K562 (cell line): ENCODE data around the gene CFAP97D2. TPM values are rescaled to one million over a fixed set of nuclear protein-coding genes. Genes with fewer than 3 reads are reported as not detected.

Experiments
- BHLHE40 ChIP-seq: IDR thresholded peaks from 2 replicates; pipeline ENCODE4 v1.6.1; 2011; ENCODE audit warnings: low read length, improper control_type of control experiment
- BRD9 ChIP-seq: fragments of 450-650 bp; IDR thresholded peaks from 2 replicates; pipeline ENCODE4 v1.6.1; 2018; ENCODE audit warnings: low read depth; ENCODE audit not compliant: partially characterized antibody
- HDGF ChIP-seq: fragments of 450-650 bp; IDR thresholded peaks from 2 replicates; pipeline ENCODE4 v1.6.1; 2016
- PHTF2 ChIP-seq: fragments of 250-450 bp; sonication (Bioruptor Pico); IDR thresholded peaks from 2 replicates; pipeline ENCODE4 v1.5.0; 2021; ENCODE audit warnings: mild to moderate bottlenecking
- SRSF9 ChIP-seq: fragments of 200-400 bp; formaldehyde crosslinking; IDR thresholded peaks from 2 replicates; pipeline ENCODE4 v1.6.1; 2017; ENCODE audit warnings: low read depth, low read length, borderline replicate concordance
- TCFL5 ChIP-seq: fragments of 250-450 bp; sonication (Bioruptor Pico); conservative IDR thresholded peaks from 2 replicates; pipeline ENCODE4 v1.6.1; 2021; ENCODE audit warnings: mild to moderate bottlenecking, moderate library complexity, matching md5 sums
- ZBTB1 ChIP-seq: sonication (generic); formaldehyde crosslinking; IDR thresholded peaks from 2 replicates; pipeline ENCODE4 v1.8.1; 2023; ENCODE audit warnings: missing genetic modification reagents, low read depth, mild to moderate bottlenecking, borderline replicate concordance
- ZNF174 ChIP-seq: fragments of 250-450 bp; sonication (Bioruptor Pico); IDR thresholded peaks from 2 replicates; pipeline ENCODE4 v1.4.0; 2020; ENCODE audit warnings: mild to moderate bottlenecking
- ZNF239 ChIP-seq: fragments of 250-450 bp; sonication (Bioruptor Pico); IDR thresholded peaks from 2 replicates; pipeline ENCODE4 v1.4.0; 2020; ENCODE audit warnings: mild to moderate bottlenecking
- ZNF408 ChIP-seq: fragments of 250-450 bp; sonication (Bioruptor Pico); IDR thresholded peaks from 2 replicates; pipeline ENCODE4 v1.4.0; 2020; ENCODE audit warnings: low read depth, mild to moderate bottlenecking, moderate library complexity
- polyA plus RNA-seq, 8 experiments: library from polyadenylated mRNA; depleted of rRNA in 4 of 8; stranded (reverse) in 5 of 8; unstranded in 3 of 8; fragments of >200 nt; fragmentation: Nextera tagmentation in 2 of 8; fragmentation: Illumina TruSeq in 1 of 8; extraction: Ambion mirVana in 2 of 8; extraction: Trizol in 1 of 8; gene quantifications; 2 replicates each; pipeline versions ENCODE4 v1.2.1 to v1.2.3, GENCODE V29; 2011 to 2014; ENCODE audit warnings: inconsistent platforms in 1 of 8, missing spikeins in 1 of 8
- total RNA-seq, 7 experiments: library from RNA; depleted of rRNA in 6 of 7; stranded (reverse); fragments of >200 nt in 6 of 7; fragmentation: Illumina TruSeq in 2 of 7; extraction: Trizol in 2 of 7; gene quantifications; 2 replicates each; pipeline versions ENCODE4 v1.2.1 to v1.2.3, GENCODE V29; 2011 to 2021; ENCODE audit warnings: low replicate concordance in 1 of 7
- TF ChIP-seq, protein P1 (sequence below): fragments of 450-650 bp; IDR thresholded peaks from 2 replicates; pipeline ENCODE4 v1.6.1; 2016; ENCODE audit warnings: low read depth, mild to moderate bottlenecking, moderate library complexity
- TF ChIP-seq, protein P2 (sequence below): fragments of 450-650 bp; formaldehyde crosslinking; IDR thresholded peaks from 2 replicates; pipeline ENCODE4 v1.4.0; 2022; ENCODE audit warnings: missing genetic modification characterization
- TF ChIP-seq, protein P3 (sequence below): sonication (generic); formaldehyde crosslinking; IDR thresholded peaks from 2 replicates; pipeline ENCODE4 v1.4.0; 2020; ENCODE audit warnings: mild to moderate bottlenecking, missing genetic modification reagents
- TF ChIP-seq, protein P4 (sequence below): fragments of 250-450 bp; sonication (Bioruptor Pico); IDR thresholded peaks from 2 replicates; pipeline ENCODE4 v1.4.0; 2020; ENCODE audit warnings: mild to moderate bottlenecking, moderate library complexity
- TF ChIP-seq, protein P5 (sequence below): sonication (generic); formaldehyde crosslinking; IDR thresholded peaks from 2 replicates; pipeline ENCODE4 v1.8.1; 2022; ENCODE audit warnings: missing genetic modification reagents
- TF ChIP-seq, protein P6 (sequence below), 2 experiments: IDR thresholded peaks in 1 of 2; conservative IDR thresholded peaks in 1 of 2; 2 replicates each; pipeline ENCODE4 v1.6.1; 2016; ENCODE audit warnings: low read depth in 2 of 2, mild to moderate bottlenecking in 1 of 2, missing compliant biosample characterization in 1 of 2, missing genetic modification characterization in 1 of 2, moderate library complexity in 1 of 2

The CFAP97D2 gene
- total and polyA plus RNA-seq, 9 of the 15 experiments (the other 6 are each of a cell fraction or from before 2014, with no cell fraction given): not detected

DNA sequence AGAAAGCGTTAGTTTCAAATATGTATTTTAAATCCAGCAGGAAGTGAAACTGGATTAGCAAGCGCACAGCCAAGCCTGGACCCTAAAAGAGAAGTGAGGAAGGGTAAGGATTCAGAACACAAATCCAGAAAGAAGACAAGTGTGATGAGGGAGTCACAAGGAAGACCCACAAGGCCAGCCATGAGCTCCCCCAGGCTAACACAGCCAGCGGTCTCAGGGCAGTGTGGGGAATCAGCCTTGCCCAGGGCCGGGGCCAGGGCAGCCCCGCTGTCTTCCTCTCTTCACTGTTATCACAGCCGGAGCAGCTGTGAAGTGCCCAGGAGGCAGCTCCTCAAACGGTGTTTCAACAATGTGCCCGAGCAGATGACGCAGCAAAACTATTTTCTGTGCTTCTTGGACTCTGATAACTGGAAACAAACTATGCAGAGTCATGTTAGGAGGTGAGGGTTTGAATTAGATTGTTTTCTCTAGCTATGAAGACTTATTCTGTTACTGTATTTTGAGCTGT is 43.5 kb downstream of the CFAP97D2 start (continued):
- no peak for TF ChIP-seq ZNF174 (CRISPR knock-in tag)
- peak; percentile 37; the same call in 1 of the 2 replicates for TF ChIP-seq BHLHE40
- no peak for TF ChIP-seq BRD9
- TF ChIP-seq, protein P1, sequence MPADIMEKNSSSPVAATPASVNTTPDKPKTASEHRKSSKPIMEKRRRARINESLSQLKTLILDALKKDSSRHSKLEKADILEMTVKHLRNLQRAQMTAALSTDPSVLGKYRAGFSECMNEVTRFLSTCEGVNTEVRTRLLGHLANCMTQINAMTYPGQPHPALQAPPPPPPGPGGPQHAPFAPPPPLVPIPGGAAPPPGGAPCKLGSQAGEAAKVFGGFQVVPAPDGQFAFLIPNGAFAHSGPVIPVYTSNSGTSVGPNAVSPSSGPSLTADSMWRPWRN: no peak
- TF ChIP-seq, protein P2, sequence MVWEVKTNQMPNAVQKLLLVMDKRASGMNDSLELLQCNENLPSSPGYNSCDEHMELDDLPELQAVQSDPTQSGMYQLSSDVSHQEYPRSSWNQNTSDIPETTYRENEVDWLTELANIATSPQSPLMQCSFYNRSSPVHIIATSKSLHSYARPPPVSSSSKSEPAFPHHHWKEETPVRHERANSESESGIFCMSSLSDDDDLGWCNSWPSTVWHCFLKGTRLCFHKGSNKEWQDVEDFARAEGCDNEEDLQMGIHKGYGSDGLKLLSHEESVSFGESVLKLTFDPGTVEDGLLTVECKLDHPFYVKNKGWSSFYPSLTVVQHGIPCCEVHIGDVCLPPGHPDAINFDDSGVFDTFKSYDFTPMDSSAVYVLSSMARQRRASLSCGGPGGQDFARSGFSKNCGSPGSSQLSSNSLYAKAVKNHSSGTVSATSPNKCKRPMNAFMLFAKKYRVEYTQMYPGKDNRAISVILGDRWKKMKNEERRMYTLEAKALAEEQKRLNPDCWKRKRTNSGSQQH: no peak
- TF ChIP-seq ZNF408 (CRISPR knock-in tag): no peak
- no peak for TF ChIP-seq ZNF239
- no peak for TF ChIP-seq HDGF
- TF ChIP-seq TCFL5 (CRISPR knock-in tag): no peak
- TF ChIP-seq, protein P3, sequence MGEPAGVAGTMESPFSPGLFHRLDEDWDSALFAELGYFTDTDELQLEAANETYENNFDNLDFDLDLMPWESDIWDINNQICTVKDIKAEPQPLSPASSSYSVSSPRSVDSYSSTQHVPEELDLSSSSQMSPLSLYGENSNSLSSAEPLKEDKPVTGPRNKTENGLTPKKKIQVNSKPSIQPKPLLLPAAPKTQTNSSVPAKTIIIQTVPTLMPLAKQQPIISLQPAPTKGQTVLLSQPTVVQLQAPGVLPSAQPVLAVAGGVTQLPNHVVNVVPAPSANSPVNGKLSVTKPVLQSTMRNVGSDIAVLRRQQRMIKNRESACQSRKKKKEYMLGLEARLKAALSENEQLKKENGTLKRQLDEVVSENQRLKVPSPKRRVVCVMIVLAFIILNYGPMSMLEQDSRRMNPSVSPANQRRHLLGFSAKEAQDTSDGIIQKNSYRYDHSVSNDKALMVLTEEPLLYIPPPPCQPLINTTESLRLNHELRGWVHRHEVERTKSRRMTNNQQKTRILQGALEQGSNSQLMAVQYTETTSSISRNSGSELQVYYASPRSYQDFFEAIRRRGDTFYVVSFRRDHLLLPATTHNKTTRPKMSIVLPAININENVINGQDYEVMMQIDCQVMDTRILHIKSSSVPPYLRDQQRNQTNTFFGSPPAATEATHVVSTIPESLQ (CRISPR knock-in tag): no peak
- no peak for TF ChIP-seq SRSF9
- TF ChIP-seq, protein P4, sequence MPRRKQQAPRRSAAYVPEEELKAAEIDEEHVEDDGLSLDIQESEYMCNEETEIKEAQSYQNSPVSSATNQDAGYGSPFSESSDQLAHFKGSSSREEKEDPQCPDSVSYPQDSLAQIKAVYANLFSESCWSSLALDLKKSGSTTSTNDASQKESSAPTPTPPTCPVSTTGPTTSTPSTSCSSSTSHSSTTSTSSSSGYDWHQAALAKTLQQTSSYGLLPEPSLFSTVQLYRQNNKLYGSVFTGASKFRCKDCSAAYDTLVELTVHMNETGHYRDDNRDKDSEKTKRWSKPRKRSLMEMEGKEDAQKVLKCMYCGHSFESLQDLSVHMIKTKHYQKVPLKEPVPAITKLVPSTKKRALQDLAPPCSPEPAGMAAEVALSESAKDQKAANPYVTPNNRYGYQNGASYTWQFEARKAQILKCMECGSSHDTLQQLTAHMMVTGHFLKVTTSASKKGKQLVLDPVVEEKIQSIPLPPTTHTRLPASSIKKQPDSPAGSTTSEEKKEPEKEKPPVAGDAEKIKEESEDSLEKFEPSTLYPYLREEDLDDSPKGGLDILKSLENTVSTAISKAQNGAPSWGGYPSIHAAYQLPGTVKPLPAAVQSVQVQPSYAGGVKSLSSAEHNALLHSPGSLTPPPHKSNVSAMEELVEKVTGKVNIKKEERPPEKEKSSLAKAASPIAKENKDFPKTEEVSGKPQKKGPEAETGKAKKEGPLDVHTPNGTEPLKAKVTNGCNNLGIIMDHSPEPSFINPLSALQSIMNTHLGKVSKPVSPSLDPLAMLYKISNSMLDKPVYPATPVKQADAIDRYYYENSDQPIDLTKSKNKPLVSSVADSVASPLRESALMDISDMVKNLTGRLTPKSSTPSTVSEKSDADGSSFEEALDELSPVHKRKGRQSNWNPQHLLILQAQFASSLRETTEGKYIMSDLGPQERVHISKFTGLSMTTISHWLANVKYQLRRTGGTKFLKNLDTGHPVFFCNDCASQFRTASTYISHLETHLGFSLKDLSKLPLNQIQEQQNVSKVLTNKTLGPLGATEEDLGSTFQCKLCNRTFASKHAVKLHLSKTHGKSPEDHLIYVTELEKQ (CRISPR knock-in tag): no peak
- TF ChIP-seq, protein P5, sequence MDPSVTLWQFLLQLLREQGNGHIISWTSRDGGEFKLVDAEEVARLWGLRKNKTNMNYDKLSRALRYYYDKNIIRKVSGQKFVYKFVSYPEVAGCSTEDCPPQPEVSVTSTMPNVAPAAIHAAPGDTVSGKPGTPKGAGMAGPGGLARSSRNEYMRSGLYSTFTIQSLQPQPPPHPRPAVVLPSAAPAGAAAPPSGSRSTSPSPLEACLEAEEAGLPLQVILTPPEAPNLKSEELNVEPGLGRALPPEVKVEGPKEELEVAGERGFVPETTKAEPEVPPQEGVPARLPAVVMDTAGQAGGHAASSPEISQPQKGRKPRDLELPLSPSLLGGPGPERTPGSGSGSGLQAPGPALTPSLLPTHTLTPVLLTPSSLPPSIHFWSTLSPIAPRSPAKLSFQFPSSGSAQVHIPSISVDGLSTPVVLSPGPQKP (CRISPR knock-in tag): no peak
- no peak for TF ChIP-seq PHTF2 (CRISPR knock-in tag)
- TF ChIP-seq ZBTB1 (CRISPR knock-in tag): no peak
- TF ChIP-seq, protein P6, sequence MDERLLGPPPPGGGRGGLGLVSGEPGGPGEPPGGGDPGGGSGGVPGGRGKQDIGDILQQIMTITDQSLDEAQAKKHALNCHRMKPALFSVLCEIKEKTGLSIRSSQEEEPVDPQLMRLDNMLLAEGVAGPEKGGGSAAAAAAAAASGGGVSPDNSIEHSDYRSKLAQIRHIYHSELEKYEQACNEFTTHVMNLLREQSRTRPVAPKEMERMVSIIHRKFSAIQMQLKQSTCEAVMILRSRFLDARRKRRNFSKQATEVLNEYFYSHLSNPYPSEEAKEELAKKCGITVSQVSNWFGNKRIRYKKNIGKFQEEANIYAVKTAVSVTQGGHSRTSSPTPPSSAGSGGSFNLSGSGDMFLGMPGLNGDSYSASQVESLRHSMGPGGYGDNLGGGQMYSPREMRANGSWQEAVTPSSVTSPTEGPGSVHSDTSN (CRISPR knock-in tag; IDR thresholded peaks at IDR 0.05; ENCODE audit: low read depth): no peak
- TF ChIP-seq, protein P6 (tag; conservative IDR thresholded peaks at IDR 0.05; ENCODE audit: low read depth): no peak
